Measurements from ENCODE around the gene CLEC3B.

- TF ChIP-seq CTCF (IDR thresholded peaks at IDR 0.05): no peak
- no peak for TF ChIP-seq POLR2A (IDR thresholded peaks at IDR 0.05)
- no peak for TF ChIP-seq POLR2AphosphoS5 (IDR thresholded peaks at IDR 0.05; ENCODE audit: insufficient read depth in 1 of 2, low read depth in 1 of 2)
Observed at GRCh38 chr3:45079715-45080114, 53.6 kb downstream of the CLEC3B start.
